Endometrial microvascular endothelial cells (primary cell): ENCODE results near the gene ARHGEF7. TPM values are rescaled to one million over a fixed set of nuclear protein-coding genes. Genes with fewer than 3 reads are reported as not detected.

ENCODE experiments used
- in situ Hi-C: cut with HindIII; loops from 2 replicates; pipeline ENCODE4 v1.10.0; 2017; ENCODE audit warnings: low sequenced_read_pairs, low pct_unique_long_range_greater_than_20kb; ENCODE audit errors: inconsistent ontology term
- total RNA-seq: library from RNA; depleted of rRNA; stranded (reverse); fragments of >200 nt; gene quantifications from one replicate; pipeline ENCODE4 v1.2.3, GENCODE V29; 2015; ENCODE audit errors: inconsistent ontology term

Gene ARHGEF7
- total RNA-seq, 1 donor from 2014 or later: 65.7 TPM

DNA sequence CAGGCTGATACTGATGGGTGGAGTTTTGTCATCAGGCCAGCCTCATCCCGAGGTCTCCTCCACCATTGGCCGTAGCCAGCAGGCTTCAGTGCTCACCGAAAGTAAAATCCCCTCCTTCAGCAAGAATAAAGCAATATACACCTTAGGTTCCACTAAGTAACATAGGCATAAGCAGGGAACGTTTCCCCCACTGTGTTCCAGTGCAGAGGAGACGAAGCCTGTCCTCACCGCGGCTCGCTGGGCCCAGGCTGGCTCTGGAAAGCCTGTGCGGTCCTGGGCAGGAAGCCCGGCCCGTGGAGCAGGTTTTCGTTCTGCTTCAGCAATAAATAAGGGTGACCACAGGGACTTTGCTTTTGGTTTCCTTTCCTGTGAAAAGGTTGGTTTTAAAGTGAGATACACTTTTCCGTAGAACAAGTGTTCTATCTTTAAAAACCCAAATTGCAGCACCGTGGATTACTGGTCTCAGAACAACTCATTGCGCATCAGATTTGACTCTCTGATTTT lies 189.0 kb downstream of the ARHGEF7 start:
- in situ Hi-C loops: no loop called here

DNA sequence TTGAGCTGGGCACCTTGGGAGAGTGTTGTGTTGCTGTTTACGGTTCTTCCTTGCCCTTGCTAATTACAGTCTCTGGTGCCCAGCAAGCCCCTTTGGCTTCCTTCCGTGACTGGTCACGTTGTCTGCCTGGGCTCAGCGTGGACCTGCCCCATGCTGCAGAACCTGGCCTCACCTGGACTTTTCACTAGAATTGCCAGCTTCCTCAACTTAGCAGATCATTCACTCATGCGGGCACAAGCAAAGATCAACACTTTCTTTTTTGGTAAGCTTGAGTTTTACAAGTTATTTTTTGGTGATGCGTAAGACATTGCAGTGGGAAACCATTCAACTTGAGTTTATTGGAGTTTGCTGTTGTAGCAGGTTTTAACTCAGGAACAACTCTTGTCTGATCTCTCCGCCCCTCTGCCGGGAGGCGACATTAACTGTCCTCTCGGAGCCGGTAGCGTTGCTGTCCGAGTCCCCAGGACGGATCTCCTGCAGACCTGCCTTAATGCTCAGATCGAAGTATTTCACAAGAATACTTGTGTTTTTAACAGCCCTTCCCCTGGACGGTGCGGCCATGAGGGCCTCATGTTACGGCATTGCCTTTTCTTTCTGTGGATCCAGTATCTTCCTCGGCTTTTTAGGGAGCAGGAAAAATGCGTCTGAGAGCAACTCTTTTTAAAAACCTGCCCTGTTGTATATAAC lies 189.6 kb downstream of the ARHGEF7 start:
- in situ Hi-C loops: no loop called here

DNA sequence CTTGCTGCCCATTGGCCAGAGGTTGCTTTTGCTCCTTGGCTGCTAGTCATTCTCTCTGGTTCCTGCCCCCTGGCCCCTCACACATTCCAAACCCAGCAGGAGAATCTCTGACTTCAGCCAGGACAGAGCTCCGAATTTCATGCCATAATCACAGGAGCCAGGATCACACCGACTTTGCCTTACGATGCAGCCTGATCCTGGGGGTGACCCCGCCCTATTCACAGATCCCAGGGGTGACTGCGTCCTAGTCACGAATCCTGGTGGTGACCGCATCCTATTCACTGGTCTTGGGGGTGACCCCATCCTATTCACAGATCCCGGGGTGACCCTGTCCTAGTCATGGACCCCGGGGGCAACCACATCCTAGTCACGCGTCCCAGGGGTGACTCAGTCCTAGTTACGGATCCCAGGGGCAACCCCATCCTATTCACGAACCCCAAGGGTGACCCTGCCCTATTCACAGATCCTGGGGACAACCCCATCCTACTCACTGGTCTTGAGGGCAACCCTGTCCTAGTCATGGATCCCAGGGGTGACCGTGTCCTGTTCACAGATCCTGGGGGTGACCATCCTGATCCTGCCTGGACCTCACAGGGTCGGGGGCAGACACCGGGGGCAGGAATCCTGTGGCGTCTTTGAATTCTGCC lies 198.0 kb downstream of the ARHGEF7 start:
- in situ Hi-C loops: no loop called here

GRCh38 chr13:111313911-111314425 lies 198.9 kb downstream of the ARHGEF7 start:
- in situ Hi-C loops: no loop called here

- in situ Hi-C loops: no loop called here
These were observed 199.7 kb downstream of the ARHGEF7 start for GRCh38 chr13:111314852-111315251.

GRCh38 chr13:111315347-111315995 lies 200.4 kb downstream of the ARHGEF7 start:
- in situ Hi-C loops: no loop called here

- in situ Hi-C loops: no loop called here
These were observed 201.1 kb downstream of the ARHGEF7 start for GRCh38 chr13:111316161-111316730.

- in situ Hi-C loops: no loop called here
These were observed 202.0 kb downstream of the ARHGEF7 start for GRCh38 chr13:111317042-111317550.

DNA sequence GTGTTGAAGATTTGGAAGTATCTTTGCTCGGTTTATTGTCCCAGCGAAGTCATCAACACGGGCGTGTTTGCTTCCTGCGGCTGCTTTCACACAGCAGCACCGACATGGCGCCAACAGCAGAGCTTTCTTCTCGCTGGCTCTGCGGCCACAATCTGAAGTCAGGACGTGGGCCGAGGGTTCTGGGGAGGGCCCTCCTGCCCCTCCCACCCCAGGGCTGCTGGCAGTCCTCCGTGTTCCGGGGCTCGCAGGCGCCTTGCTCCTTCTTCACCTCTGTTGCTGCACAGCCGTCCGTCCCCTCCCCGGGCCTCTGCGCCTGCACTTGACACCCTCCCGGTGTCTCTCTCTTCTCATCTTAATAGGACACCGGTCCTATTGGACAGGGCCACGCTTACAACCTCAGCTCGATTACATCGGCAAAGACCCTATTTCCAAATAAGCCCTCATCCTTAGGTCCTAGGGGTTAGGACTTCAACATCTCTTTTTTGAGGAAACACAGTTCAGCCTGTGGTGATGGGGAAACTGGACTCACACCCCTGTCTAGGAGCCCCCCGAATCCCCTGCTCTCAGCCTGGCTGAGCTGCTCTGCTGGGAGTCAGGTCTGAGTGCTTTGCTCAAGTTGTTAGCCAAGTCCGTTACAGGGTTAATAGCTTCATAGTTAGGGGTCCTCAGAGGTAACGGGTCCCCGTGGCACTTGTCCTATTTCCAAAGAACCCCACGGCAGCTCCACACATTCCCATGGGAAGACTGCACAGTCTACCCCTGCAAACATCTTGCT lies 202.6 kb downstream of the ARHGEF7 start:
- in situ Hi-C loops: no loop called here

GRCh38 chr13:111318386-111318785 lies 203.3 kb downstream of the ARHGEF7 start:
- in situ Hi-C loops: no loop called here

GRCh38 chr13:111319521-111319920 lies 204.4 kb downstream of the ARHGEF7 start:
- in situ Hi-C loops: no loop called here

GRCh38 chr13:111319998-111320911 lies 205.1 kb downstream of the ARHGEF7 start, which contains the start of gene TEX29:
Gene TEX29 (plus strand): TSS chr13:111320642. CDS start chr13:111320891, 249 bp downstream.
- in situ Hi-C loops: no loop called here

- in situ Hi-C loops: no loop called here
These were observed 207.1 kb downstream of the ARHGEF7 start for GRCh38 chr13:111322001-111322915.

DNA sequence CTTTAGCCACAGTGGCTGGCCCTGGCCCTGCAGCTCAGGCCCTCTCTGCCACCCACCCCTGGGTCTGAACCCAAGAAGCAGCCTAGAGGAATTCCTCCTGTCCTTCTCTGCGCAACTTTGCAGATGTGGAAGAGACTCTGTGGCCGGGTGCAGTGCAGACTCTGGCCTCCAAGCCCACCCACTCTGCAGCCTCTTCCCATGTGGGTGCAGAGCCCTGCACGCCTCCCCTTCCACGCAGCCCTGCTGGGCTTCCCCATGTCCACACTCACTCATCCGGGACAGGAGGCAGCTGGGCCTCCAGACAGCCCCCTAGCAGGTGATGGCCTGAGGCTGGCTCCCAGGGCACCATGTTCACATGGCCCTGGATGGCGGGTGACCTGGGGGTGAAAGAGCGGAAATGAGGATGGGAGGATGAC lies 207.8 kb downstream of the ARHGEF7 start:
- in situ Hi-C loops: no loop called here

- in situ Hi-C loops: no loop called here
These were observed 208.4 kb downstream of the ARHGEF7 start for GRCh38 chr13:111323549-111323948.

DNA sequence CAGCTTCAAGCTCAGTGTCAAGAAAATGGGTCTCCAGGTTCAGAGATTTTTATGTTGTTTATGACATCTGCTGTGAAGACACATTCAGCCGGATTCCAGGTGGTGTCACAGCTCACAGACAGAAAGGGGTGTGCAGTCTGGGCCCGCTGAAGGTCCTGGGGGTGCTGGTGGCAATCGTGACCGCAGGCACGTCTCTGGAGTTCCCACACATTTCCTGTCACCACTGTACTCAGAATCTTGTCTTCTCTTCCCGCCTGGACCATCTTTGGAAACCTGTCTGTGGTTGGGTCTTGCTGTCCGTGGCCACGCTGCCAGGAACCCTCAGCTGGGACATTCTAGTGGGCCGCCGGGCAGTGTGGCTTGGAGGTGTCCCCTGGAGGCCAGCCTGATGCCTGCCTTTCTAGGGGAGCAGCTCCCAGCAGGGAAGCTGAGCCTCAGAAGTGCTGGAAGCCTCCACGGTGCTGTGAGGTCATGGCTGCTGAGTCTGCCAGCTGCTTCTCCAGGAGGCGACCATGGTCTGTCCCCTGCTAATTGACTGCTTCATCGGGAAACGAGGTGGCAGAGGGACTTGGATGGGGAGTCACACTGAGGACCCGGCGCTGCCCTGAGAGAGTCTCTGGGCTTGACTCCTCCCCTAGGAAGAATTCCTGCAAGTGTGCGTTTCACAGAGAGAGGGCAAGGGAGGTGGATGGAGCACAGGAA lies 209.0 kb downstream of the ARHGEF7 start:
- in situ Hi-C loops: no loop called here
